ENCODE measurements around the gene BRMS1. TPM values are rescaled to one million over a fixed set of nuclear protein-coding genes. Genes with fewer than 3 reads are reported as not detected.

Gene BRMS1
- total RNA-seq, 1 experiment from 2014 or later: 58.1 TPM

DNA sequence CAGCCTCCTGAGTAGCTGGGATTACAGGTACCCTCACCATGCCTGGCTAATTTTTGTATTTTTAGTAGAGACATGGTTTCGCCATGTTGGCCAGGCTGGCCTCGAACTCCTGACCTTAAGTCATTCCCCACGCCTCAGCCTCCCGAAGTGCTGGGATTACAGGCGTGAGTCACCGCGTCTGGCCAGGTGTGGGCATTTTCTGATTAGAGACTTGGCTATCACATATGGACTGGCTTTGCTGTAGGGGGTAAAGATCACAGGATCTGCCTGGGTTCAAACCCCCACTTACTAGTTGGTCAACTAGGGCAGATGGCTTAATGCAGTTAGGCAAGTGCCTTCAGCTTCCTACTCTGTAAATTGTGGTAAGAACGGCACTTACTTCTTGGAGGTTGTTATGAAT lies 34.6 kb downstream of the BRMS1 start:
- no peak overlapping the region for H3K4me3 ChIP-seq (ENCODE audit: low read depth, low read length)
- no peaks in the 10 kb centered on the region for H3K4me1 Mint-ChIP-seq (ENCODE audit: low read depth, unreplicated experiment)
- TF ChIP-seq, protein P1, sequence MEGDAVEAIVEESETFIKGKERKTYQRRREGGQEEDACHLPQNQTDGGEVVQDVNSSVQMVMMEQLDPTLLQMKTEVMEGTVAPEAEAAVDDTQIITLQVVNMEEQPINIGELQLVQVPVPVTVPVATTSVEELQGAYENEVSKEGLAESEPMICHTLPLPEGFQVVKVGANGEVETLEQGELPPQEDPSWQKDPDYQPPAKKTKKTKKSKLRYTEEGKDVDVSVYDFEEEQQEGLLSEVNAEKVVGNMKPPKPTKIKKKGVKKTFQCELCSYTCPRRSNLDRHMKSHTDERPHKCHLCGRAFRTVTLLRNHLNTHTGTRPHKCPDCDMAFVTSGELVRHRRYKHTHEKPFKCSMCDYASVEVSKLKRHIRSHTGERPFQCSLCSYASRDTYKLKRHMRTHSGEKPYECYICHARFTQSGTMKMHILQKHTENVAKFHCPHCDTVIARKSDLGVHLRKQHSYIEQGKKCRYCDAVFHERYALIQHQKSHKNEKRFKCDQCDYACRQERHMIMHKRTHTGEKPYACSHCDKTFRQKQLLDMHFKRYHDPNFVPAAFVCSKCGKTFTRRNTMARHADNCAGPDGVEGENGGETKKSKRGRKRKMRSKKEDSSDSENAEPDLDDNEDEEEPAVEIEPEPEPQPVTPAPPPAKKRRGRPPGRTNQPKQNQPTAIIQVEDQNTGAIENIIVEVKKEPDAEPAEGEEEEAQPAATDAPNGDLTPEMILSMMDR (IDR thresholded peaks at IDR 0.05; ENCODE audit: insufficient read depth in 1 of 2, low read depth in 1 of 2, low read length in 1 of 2, severe bottlenecking in 1 of 2, unreplicated experiment in 1 of 2): no peak
- peaks cover 14% of the 10 kb centered on the region for H3K4me1 ChIP-seq
- intact Hi-C loops (cut with micrococcal nuclease; ENCODE audit: unreplicated experiment): no loop called here
- H3K27me3 ChIP-seq (replicated peaks; ENCODE audit: control insufficient read depth, insufficient read depth, low read length): no peaks in the 10 kb centered on the region
- no peak overlapping the region for H3K4me3 Mint-ChIP-seq (ENCODE audit: unreplicated experiment)
- H3K27ac Mint-ChIP-seq (ENCODE audit: unreplicated experiment): no peak overlapping the region
- H3K9me3 Mint-ChIP-seq (ENCODE audit: unreplicated experiment): no peaks in the 10 kb centered on the region
- no peak for DNase-seq
- POLR2A ChIA-PET: interaction anchor here (0.7 kb wide), 1 partner anchor 21 kb away, joined by 3 read pairs; the partner anchor contains the start of gene YIF1A
- no peaks in the 10 kb centered on the region for H3K9me3 ChIP-seq
- no TSS peak for BruUV-seq (replicated peaks)
- no peaks in the 10 kb centered on the region for H3K27me3 Mint-ChIP-seq (ENCODE audit: insufficient read depth, unreplicated experiment)
- peaks cover 17% of the 10 kb centered on the region for H3K36me3 Mint-ChIP-seq (ENCODE audit: insufficient read depth, unreplicated experiment)
- CTCF ChIA-PET: interaction anchor here (1.3 to 2.9 kb wide), 2 partner anchors 19 to 26 kb away, joined by 3 to 34 read pairs; partner anchors contain the start of gene RIN1
- H3K36me3 ChIP-seq (ENCODE audit: control insufficient read depth, insufficient read depth, low read length): no peaks in the 10 kb centered on the region

DNA sequence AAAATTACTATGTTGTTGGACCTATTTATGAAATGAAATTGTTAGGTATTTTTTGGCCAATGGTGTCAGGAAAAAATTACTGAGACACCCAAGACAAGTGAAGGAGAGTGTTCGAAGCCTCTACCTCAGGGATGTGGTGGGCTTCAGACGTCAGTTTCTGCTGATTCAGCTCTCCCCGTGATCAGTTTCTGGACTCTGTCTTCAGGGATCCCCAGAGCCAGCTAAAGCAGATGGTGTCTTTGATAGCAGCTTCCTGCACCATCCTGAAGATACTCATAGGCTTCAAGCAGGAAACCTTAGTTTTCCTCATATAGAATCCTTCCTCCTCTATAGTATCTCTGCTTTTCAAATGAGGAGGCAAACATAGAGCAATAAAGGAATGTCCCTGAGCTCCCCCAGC lies 35.4 kb downstream of the BRMS1 start:
- Mint-ChIP-seq H3K4me1 (ENCODE audit: low read depth, unreplicated experiment) (no peaks in the 10 kb centered on the region), H3K36me3 (ENCODE audit: insufficient read depth, unreplicated experiment) (peaks cover 17% of the 10 kb centered on the region), H3K4me3 (ENCODE audit: unreplicated experiment) (no peak overlapping the region), H3K9me3 (ENCODE audit: unreplicated experiment) (no peaks in the 10 kb centered on the region), H3K27ac (ENCODE audit: unreplicated experiment) (no peak overlapping the region), H3K27me3 (ENCODE audit: insufficient read depth, unreplicated experiment) (no peaks in the 10 kb centered on the region)
- H3K36me3 ChIP-seq (ENCODE audit: control insufficient read depth, insufficient read depth, low read length): no peaks in the 10 kb centered on the region
- H3K4me3 ChIP-seq (ENCODE audit: low read depth, low read length): no peak overlapping the region
- DNase-seq: no peak
- H3K9me3 ChIP-seq: no peaks in the 10 kb centered on the region
- H3K27me3 ChIP-seq (replicated peaks; ENCODE audit: control insufficient read depth, insufficient read depth, low read length): no peaks in the 10 kb centered on the region
- intact Hi-C loops (cut with micrococcal nuclease; ENCODE audit: unreplicated experiment): no loop called here
- no TSS peak for BruUV-seq (replicated peaks)
- TF ChIP-seq, protein P1 (IDR thresholded peaks at IDR 0.05; ENCODE audit: insufficient read depth in 1 of 2, low read depth in 1 of 2, low read length in 1 of 2, severe bottlenecking in 1 of 2, unreplicated experiment in 1 of 2): no peak
- H3K4me1 ChIP-seq: peaks cover 14% of the 10 kb centered on the region
- CTCF ChIA-PET: interaction anchor here (1.3 kb wide), 1 partner anchor 27 kb away, joined by 3 read pairs; the partner anchor contains the start of gene RIN1
- POLR2A ChIA-PET: no interaction called here

DNA sequence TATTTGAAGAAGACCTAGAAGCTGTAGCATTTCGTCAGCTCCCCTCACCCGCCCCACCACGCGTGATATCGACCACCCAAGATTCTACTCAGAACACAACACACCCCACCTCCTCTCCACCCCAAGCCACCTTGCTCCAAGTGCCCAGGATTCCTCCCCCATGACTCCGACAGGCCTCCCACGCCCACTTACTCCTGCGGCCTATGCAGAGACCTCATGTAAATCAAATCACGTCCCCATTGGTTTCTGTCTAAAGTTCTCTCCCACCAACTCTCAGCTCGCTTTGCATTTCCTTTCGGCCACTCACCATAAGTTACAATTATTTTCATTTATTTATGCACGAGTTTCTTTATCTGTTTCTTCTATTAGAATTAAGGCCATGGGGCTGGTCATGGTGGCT lies 42.2 kb downstream of the BRMS1 start:
- no peaks in the 10 kb centered on the region for H3K9me3 Mint-ChIP-seq (ENCODE audit: unreplicated experiment)
- no peak overlapping the region for H3K27ac Mint-ChIP-seq (ENCODE audit: unreplicated experiment)
- no peaks in the 10 kb centered on the region for H3K27me3 Mint-ChIP-seq (ENCODE audit: insufficient read depth, unreplicated experiment)
- H3K36me3 ChIP-seq (ENCODE audit: control insufficient read depth, insufficient read depth, low read length): no peaks in the 10 kb centered on the region
- TF ChIP-seq, protein P1 (IDR thresholded peaks at IDR 0.05; ENCODE audit: insufficient read depth in 1 of 2, low read depth in 1 of 2, low read length in 1 of 2, severe bottlenecking in 1 of 2, unreplicated experiment in 1 of 2): no peak
- no TSS peak for BruUV-seq (replicated peaks)
- no peaks in the 10 kb centered on the region for H3K9me3 ChIP-seq
- no peaks in the 10 kb centered on the region for H3K27me3 ChIP-seq (replicated peaks; ENCODE audit: control insufficient read depth, insufficient read depth, low read length)
- no peaks in the 10 kb centered on the region for H3K4me1 ChIP-seq
- H3K36me3 Mint-ChIP-seq (ENCODE audit: insufficient read depth, unreplicated experiment): no peaks in the 10 kb centered on the region
- H3K4me3 Mint-ChIP-seq (ENCODE audit: unreplicated experiment): no peak overlapping the region
- ChIA-PET POLR2A (no interaction called here), CTCF (no interaction called here)
- H3K4me3 ChIP-seq (ENCODE audit: low read depth, low read length): no peak overlapping the region
- no peak for DNase-seq
- H3K4me1 Mint-ChIP-seq (ENCODE audit: low read depth, unreplicated experiment): no peaks in the 10 kb centered on the region
- intact Hi-C loops (cut with micrococcal nuclease; ENCODE audit: unreplicated experiment): no loop called here

All from Caco-2 (cell line).